ENCODE results near the gene NUP133.
"Not testable (repeated sequence)": the region's sequence is repeated elsewhere in the genome, so short reads cannot be mapped to it uniquely, and the experiment has no call there.

The NUP133 gene

GRCh38 chr1:229448354-229448753 is 59.8 kb downstream of the NUP133 start:
- no peak for DNase-seq

- DNase-seq = no peak
These were observed 60.3 kb downstream of the NUP133 start for GRCh38 chr1:229447809-229448252.

GRCh38 chr1:229445828-229446227 is 62.3 kb downstream of the NUP133 start:
- no peak for DNase-seq

- DNase-seq = no peak
These were observed 67.1 kb downstream of the NUP133 start for GRCh38 chr1:229440851-229441537.

- no peak for DNase-seq
These were observed 70.1 kb downstream of the NUP133 start for GRCh38 chr1:229438021-229438420.

- DNase-seq = no peak
These were observed 70.7 kb downstream of the NUP133 start for GRCh38 chr1:229437443-229437842.

- no peak for DNase-seq
These were observed 71.9 kb downstream of the NUP133 start for GRCh38 chr1:229436201-229436600.

- no peak for DNase-seq
These were observed 73.5 kb downstream of the NUP133 start for GRCh38 chr1:229434641-229435051.

- DNase-seq = no peak
These were observed 74.0 kb downstream of the NUP133 start, which contains the start of gene ACTA1 for GRCh38 chr1:229434005-229434640. Gene ACTA1, minus strand, starts transcription at chr1:229434094. Its CDS starts 979 bp downstream, at chr1:229433115.

GRCh38 chr1:229433364-229434004 is 74.7 kb downstream of the NUP133 start:
- no peak for DNase-seq

GRCh38 chr1:229432905-229433304 is 75.2 kb downstream of the NUP133 start:
- no peak for DNase-seq

- DNase-seq = no peak
These were observed 76.1 kb downstream of the NUP133 start for GRCh38 chr1:229432116-229432461.

- DNase-seq = no peak
These were observed 76.6 kb downstream of the NUP133 start for GRCh38 chr1:229431284-229432115.

GRCh38 chr1:229430761-229431283 is 77.3 kb downstream of the NUP133 start:
- DNase-seq = peak; percentile 20

- DNase-seq = no peak
These were observed 79.9 kb downstream of the NUP133 start for GRCh38 chr1:229428256-229428655.

GRCh38 chr1:229427572-229427971 is 80.6 kb downstream of the NUP133 start:
- no peak for DNase-seq

- no peak for DNase-seq
These were observed 82.5 kb downstream of the NUP133 start for GRCh38 chr1:229425564-229426159.

GRCh38 chr1:229420765-229421164 is 87.4 kb downstream of the NUP133 start:
- DNase-seq = no peak

GRCh38 chr1:229420224-229420623 is 87.9 kb downstream of the NUP133 start:
- no peak for DNase-seq

GRCh38 chr1:229418586-229418985 is 89.6 kb downstream of the NUP133 start:
- not testable (repeated sequence) for DNase-seq

- not testable (repeated sequence) for DNase-seq
These were observed 95.3 kb downstream of the NUP133 start for GRCh38 chr1:229412810-229413209.

- DNase-seq = no peak
These were observed 96.1 kb downstream of the NUP133 start for GRCh38 chr1:229412056-229412455.
